ENCODE results near the gene LRRC46.

Gene LRRC46

GRCh38 chr17:47834756-47835155, 3.3 kb downstream of the LRRC46 start:
- no peak for DNase-seq

GRCh38 chr17:47836601-47837000, 5.1 kb downstream of the LRRC46 start:
- no peak for DNase-seq

- DNase-seq = no peak
Measured at GRCh38 chr17:47837401-47838039, 6.0 kb downstream of the LRRC46 start.

- no peak for DNase-seq
Measured at GRCh38 chr17:47838636-47839035, 7.2 kb downstream of the LRRC46 start.

GRCh38 chr17:47839071-47839470, 7.6 kb downstream of the LRRC46 start:
- DNase-seq = no peak

GRCh38 chr17:47840001-47840741, 8.7 kb downstream of the LRRC46 start:
- no peak for DNase-seq

GRCh38 chr17:47840742-47841487, 9.4 kb downstream of the LRRC46 start, which contains the start of gene SCRN2:
TSS of gene SCRN2 (minus strand) at chr17:47841273. CDS start at chr17:47840843, 430 bp downstream.
- peak; percentile 82 for DNase-seq

- no peak for DNase-seq
Measured at GRCh38 chr17:47841488-47842291, 10.2 kb downstream of the LRRC46 start.

- DNase-seq = no peak
Measured at GRCh38 chr17:47843391-47843730, 11.9 kb downstream of the LRRC46 start.

GRCh38 chr17:47844227-47844626, 12.8 kb downstream of the LRRC46 start:
- no peak for DNase-seq

GRCh38 chr17:47844814-47845715, 13.6 kb downstream of the LRRC46 start:
- no peak for DNase-seq

- no peak for DNase-seq
Measured at GRCh38 chr17:47845716-47846075, 14.2 kb downstream of the LRRC46 start.

GRCh38 chr17:47846716-47847340, 15.4 kb downstream of the LRRC46 start:
- DNase-seq = no peak

GRCh38 chr17:47847341-47848197, 16.1 kb downstream of the LRRC46 start:
- no peak for DNase-seq

GRCh38 chr17:47848198-47848513, 16.7 kb downstream of the LRRC46 start:
- no peak for DNase-seq

- no peak for DNase-seq
Measured at GRCh38 chr17:47850373-47850691, 18.9 kb downstream of the LRRC46 start.

GRCh38 chr17:47850692-47851573, 19.5 kb downstream of the LRRC46 start, which contains the start of gene SP6:
TSS of gene SP6 (minus strand) at chr17:47851163. CDS start at chr17:47848429, 2,734 bp downstream.
- DNase-seq = peak; percentile 63

GRCh38 chr17:47851764-47852112, 20.3 kb downstream of the LRRC46 start:
- no peak for DNase-seq

- DNase-seq = no peak
Measured at GRCh38 chr17:47852113-47852949, 20.9 kb downstream of the LRRC46 start.

Measured in NCI-H1092 treated with DMSO at 0.1 percent for 48 hours (cell line).